IPS-18a (cell line): ENCODE data around the gene GINS2.

Experiments
- H3K27ac ChIP-seq: one replicate; pipeline ENCODE4 v1.5.1; 2013; ENCODE audit warnings: low read length
- H3K27me3 ChIP-seq: one replicate; pipeline ENCODE4 v1.6.1; 2013; ENCODE audit warnings: mild to moderate bottlenecking, low read length; ENCODE audit not compliant: control insufficient read depth, insufficient read depth
- H3K36me3 ChIP-seq: one replicate; pipeline ENCODE4 v1.6.1; 2013; ENCODE audit warnings: low read depth, low read length; ENCODE audit not compliant: control insufficient read depth
- H3K4me1 ChIP-seq: one replicate; pipeline ENCODE4 v1.6.1; 2013; ENCODE audit warnings: low read depth, low read length; ENCODE audit not compliant: control insufficient read depth
- H3K4me3 ChIP-seq: one replicate; pipeline ENCODE4 v1.5.1; 2013; ENCODE audit warnings: low read length
- H3K9ac ChIP-seq: one replicate; pipeline ENCODE4 v1.6.1; 2013; ENCODE audit warnings: mild to moderate bottlenecking, low read length, moderate library complexity
- H3K9me3 ChIP-seq: one replicate; pipeline ENCODE4 v1.6.1; 2013; ENCODE audit warnings: low read depth, low read length; ENCODE audit not compliant: control insufficient read depth

The GINS2 gene

GRCh38 chr16:85640585-85640984 is 48.2 kb downstream of the GINS2 start:
- Histone ChIP-seq H3K4me3 (no peak overlapping the region), H3K4me1 (no peaks in the 10 kb centered on the region), H3K27me3 (no peaks in the 10 kb centered on the region), H3K36me3 (no peaks in the 10 kb centered on the region), H3K9ac (no peak overlapping the region), H3K9me3 (no peaks in the 10 kb centered on the region), H3K27ac (no peak overlapping the region)

GRCh38 chr16:85640254-85640558 is 48.5 kb downstream of the GINS2 start:
- no peak overlapping the region for H3K27ac ChIP-seq

GRCh38 chr16:85639529-85640253 is 49.1 kb downstream of the GINS2 start:
- no peak overlapping the region for H3K4me3 ChIP-seq
- H3K4me1 ChIP-seq, result no peaks in the 10 kb centered on the region
- H3K9ac ChIP-seq, result no peak overlapping the region
- peaks cover 4% of the 10 kb centered on the region for H3K36me3 ChIP-seq
- no peak overlapping the region for H3K27ac ChIP-seq
- H3K9me3 ChIP-seq, result no peaks in the 10 kb centered on the region
- H3K27me3 ChIP-seq, result no peaks in the 10 kb centered on the region

More at GRCh38 chr16:85640254-85640558, 48.5 kb downstream of the GINS2 start:
- Histone ChIP-seq H3K4me1 (no peaks in the 10 kb centered on the region), H3K27me3 (no peaks in the 10 kb centered on the region), H3K9me3 (no peaks in the 10 kb centered on the region), H3K4me3 (no peak overlapping the region), H3K9ac (no peak overlapping the region), H3K36me3 (no peaks in the 10 kb centered on the region)

- H3K9ac ChIP-seq, result no peak overlapping the region
- H3K4me1 ChIP-seq, result no peaks in the 10 kb centered on the region
Observed at GRCh38 chr16:85638695-85639409, 49.9 kb downstream of the GINS2 start.

GRCh38 chr16:85637808-85638647 is 50.7 kb downstream of the GINS2 start:
- Histone ChIP-seq H3K4me3 (no peak overlapping the region), H3K9ac (no peak overlapping the region), H3K36me3 (peaks cover 9% of the 10 kb centered on the region), H3K27ac (no peak overlapping the region), H3K9me3 (no peaks in the 10 kb centered on the region), H3K27me3 (no peaks in the 10 kb centered on the region), H3K4me1 (no peaks in the 10 kb centered on the region)

More at GRCh38 chr16:85638695-85639409, 49.9 kb downstream of the GINS2 start:
- Histone ChIP-seq H3K4me3 (no peak overlapping the region), H3K36me3 (peaks cover 9% of the 10 kb centered on the region), H3K27me3 (no peaks in the 10 kb centered on the region), H3K27ac (no peak overlapping the region), H3K9me3 (no peaks in the 10 kb centered on the region)

GRCh38 chr16:85637061-85637807 is 51.5 kb downstream of the GINS2 start:
- Histone ChIP-seq H3K4me3 (no peak overlapping the region), H3K9me3 (no peaks in the 10 kb centered on the region), H3K4me1 (no peaks in the 10 kb centered on the region), H3K36me3 (peaks cover 9% of the 10 kb centered on the region), H3K9ac (no peak overlapping the region), H3K27me3 (no peaks in the 10 kb centered on the region), H3K27ac (no peak overlapping the region)

- Histone ChIP-seq H3K27me3 (no peaks in the 10 kb centered on the region), H3K4me1 (no peaks in the 10 kb centered on the region), H3K9me3 (no peaks in the 10 kb centered on the region), H3K9ac (no peak overlapping the region), H3K36me3 (peaks cover 9% of the 10 kb centered on the region), H3K4me3 (no peak overlapping the region), H3K27ac (no peak overlapping the region)
Observed at GRCh38 chr16:85636234-85636812, 52.4 kb downstream of the GINS2 start.

- Histone ChIP-seq H3K4me1 (no peaks in the 10 kb centered on the region), H3K9ac (no peak overlapping the region), H3K4me3 (no peak overlapping the region)
Observed at GRCh38 chr16:85635545-85636140, 53.1 kb downstream of the GINS2 start.

GRCh38 chr16:85634747-85635544 is 53.8 kb downstream of the GINS2 start:
- no peak overlapping the region for H3K4me3 ChIP-seq
- H3K4me1 ChIP-seq, result no peaks in the 10 kb centered on the region
- no peaks in the 10 kb centered on the region for H3K9me3 ChIP-seq
- H3K27ac ChIP-seq, result no peak overlapping the region
- H3K36me3 ChIP-seq, result peaks cover 9% of the 10 kb centered on the region
- H3K9ac ChIP-seq, result no peak overlapping the region
- no peaks in the 10 kb centered on the region for H3K27me3 ChIP-seq

More at GRCh38 chr16:85635545-85636140, 53.1 kb downstream of the GINS2 start:
- Histone ChIP-seq H3K27me3 (no peaks in the 10 kb centered on the region), H3K36me3 (peaks cover 9% of the 10 kb centered on the region), H3K27ac (no peak overlapping the region), H3K9me3 (no peaks in the 10 kb centered on the region)

- Histone ChIP-seq H3K4me1 (no peaks in the 10 kb centered on the region), H3K4me3 (no peak overlapping the region), H3K9me3 (no peaks in the 10 kb centered on the region), H3K27me3 (no peaks in the 10 kb centered on the region), H3K27ac (no peak overlapping the region), H3K9ac (no peak overlapping the region), H3K36me3 (peaks cover 9% of the 10 kb centered on the region)
Observed at GRCh38 chr16:85633888-85634287, 54.9 kb downstream of the GINS2 start.
